HepG2 (cell line): ENCODE measurements around the gene PTPRM. TPM values are rescaled to one million over a fixed set of nuclear protein-coding genes. Genes with fewer than 3 reads are reported as not detected.

Experiments
- ATAC-seq: fragments of 200-7000 bp; cut with Tn5 transposase; 3 replicates; pipeline ENCODE4 v1.9.1; 2020; ENCODE audit warnings: mild to moderate bottlenecking, moderate library complexity
- BruUV-seq: library from RNA; stranded (reverse); fragments of 400-500 nt; replicated peaks from 2 replicates; lab custom pipeline; 2021; lab: Mats Ljungman, UMichigan
- CTCF ChIA-PET: fragments of 300-600 bp; formaldehyde crosslinking; extraction: SDS; loops from one replicate; lab custom pipeline; 2021; ENCODE audit warnings: low total read pairs, inconsistent platforms, low intra/inter-chr PET ratio; lab: Yijun Ruan, JAX
- POLR2A ChIA-PET: fragments of 350-600 bp; sonication (Branson Sonifier 250); formaldehyde crosslinking; loops from one replicate; lab custom pipeline; 2020; ENCODE audit warnings: antibody characterized with exemption, inconsistent platforms; lab: Yijun Ruan, JAX
- DNase-seq: peaks from one replicate; pipeline ENCODE4 v3.0.0-alpha.2; 2015; ENCODE audit warnings: low spot score
- FAIRE-seq: peaks from 3 replicates; lab custom pipeline; 2011; peaks lifted over from hg19 to GRCh38; lab: Jason Lieb, UNC
- H2AFZ ChIP-seq: one replicate; pipeline ENCODE4 v1.6.1; 2011; ENCODE audit warnings: low read length, inconsistent platforms
- H3K27ac ChIP-seq: fragments of 300-600 bp; 3 replicates; pipeline ENCODE4 v1.8.0; 2011; ENCODE audit warnings: mixed run types, mild to moderate bottlenecking, mixed read lengths, low read length, inconsistent platforms; ENCODE audit not compliant: insufficient read depth; ENCODE audit errors: extremely low read length
- H3K27me3 ChIP-seq, 2 experiments: fragments of 200-600 bp in 1 of 2; 2 replicates in 1 of 2; 3 replicates in 1 of 2; pipeline versions ENCODE4 v1.6.0 to v1.8.0; 2011; ENCODE audit warnings: low read length in 2 of 2, mild to moderate bottlenecking in 2 of 2, moderate library complexity in 2 of 2, inconsistent platforms in 1 of 2; ENCODE audit not compliant: insufficient read depth in 2 of 2, control insufficient read depth in 1 of 2
- H3K36me3 ChIP-seq, 2 experiments: fragments of 200-600 bp in 1 of 2; replicated peaks in 1 of 2; 2 replicates in 1 of 2; 3 replicates in 1 of 2; pipeline versions ENCODE4 v1.5.1 to v1.8.0; 2011; ENCODE audit warnings: low read length in 2 of 2, inconsistent platforms in 1 of 2; ENCODE audit not compliant: insufficient read depth in 2 of 2, control insufficient read depth in 1 of 2
- H3K4me1 ChIP-seq: 2 replicates; pipeline ENCODE4 v1.5.1; 2012; ENCODE audit warnings: low read length, inconsistent platforms; ENCODE audit not compliant: insufficient read depth
- H3K4me2 ChIP-seq: 2 replicates; pipeline ENCODE4 v1.6.0; 2011; ENCODE audit warnings: low read depth, low read length, inconsistent platforms
- H3K4me3 ChIP-seq, 3 experiments: fragments of 200-600 bp in 1 of 3; sonication (generic), shearing (Covaris generic) in 1 of 3; replicated peaks in 1 of 3; 2 replicates each; pipeline ENCODE4 v1.5.1; 2011 to 2016; ENCODE audit warnings: low read length in 3 of 3, inconsistent platforms in 2 of 3, low read depth in 2 of 3, mild to moderate bottlenecking in 2 of 3, control low read depth in 1 of 3, mixed read lengths in 1 of 3; ENCODE audit not compliant: insufficient read depth in 1 of 3
- H3K79me2 ChIP-seq: one replicate; pipeline ENCODE4 v1.6.1; 2011; ENCODE audit warnings: low read length, inconsistent platforms; ENCODE audit not compliant: insufficient read depth
- H3K9ac ChIP-seq: 2 replicates; pipeline ENCODE4 v1.6.0; 2011; ENCODE audit warnings: mild to moderate bottlenecking, low read depth, low read length, inconsistent platforms; ENCODE audit not compliant: insufficient read depth
- H3K9me3 ChIP-seq: 2 replicates; pipeline ENCODE4 v1.5.1; 2012; ENCODE audit warnings: mild to moderate bottlenecking, low read length
- H4K20me1 ChIP-seq: 2 replicates; pipeline ENCODE4 v1.6.0; 2011; ENCODE audit warnings: inconsistent platforms, mild to moderate bottlenecking, low read length, moderate library complexity; ENCODE audit not compliant: insufficient read depth
- AGO2 ChIP-seq: fragments of 200-400 bp; formaldehyde crosslinking; optimal IDR thresholded peaks from 2 replicates; pipeline ENCODE3; 2017; ENCODE audit warnings: mild to moderate bottlenecking, low read depth, low read length, moderate library complexity
- CREBL2 ChIP-seq: sonication (generic); formaldehyde crosslinking; IDR thresholded peaks from 2 replicates; pipeline ENCODE4 v1.8.1; 2023; ENCODE audit warnings: missing genetic modification reagents, mild to moderate bottlenecking, borderline replicate concordance
- MLLT10 ChIP-seq: sonication (generic); formaldehyde crosslinking; IDR thresholded peaks from 2 replicates; pipeline ENCODE4 v1.4.0; 2020; ENCODE audit warnings: missing genetic modification reagents
- NFYC ChIP-seq: IDR thresholded peaks from 2 replicates; pipeline ENCODE4 v1.6.1; 2016; ENCODE audit warnings: missing genetic modification reagents, missing compliant biosample characterization
- NKX3-1 ChIP-seq: sonication (generic); formaldehyde crosslinking; IDR thresholded peaks from 2 replicates; pipeline ENCODE4 v1.5.0; 2020; ENCODE audit warnings: missing genetic modification reagents
- THAP7 ChIP-seq: sonication (generic); formaldehyde crosslinking; IDR thresholded peaks from 2 replicates; pipeline ENCODE4 v1.8.1; 2023; ENCODE audit warnings: mild to moderate bottlenecking, missing genetic modification reagents
- XRCC5 ChIP-seq: fragments of 200-400 bp; formaldehyde crosslinking; optimal IDR thresholded peaks from 2 replicates; pipeline ENCODE3; 2017; ENCODE audit warnings: mild to moderate bottlenecking, low read length
- ZFP91 ChIP-seq: sonication (generic); formaldehyde crosslinking; IDR thresholded peaks from 2 replicates; pipeline ENCODE4 v1.9.0; 2022; ENCODE audit warnings: missing genetic modification reagents, mild to moderate bottlenecking, borderline replicate concordance
- ZNF232 ChIP-seq: sonication (generic); formaldehyde crosslinking; IDR thresholded peaks from 2 replicates; pipeline ENCODE4 v1.4.0; 2020; ENCODE audit warnings: missing genetic modification reagents, borderline replicate concordance
- ZNF281 ChIP-seq: sonication (generic); formaldehyde crosslinking; IDR thresholded peaks from 2 replicates; pipeline ENCODE4 v1.4.0; 2020; ENCODE audit warnings: missing genetic modification reagents, borderline replicate concordance
- ZNF329 ChIP-seq: sonication (generic); formaldehyde crosslinking; IDR thresholded peaks from 2 replicates; pipeline ENCODE4 v1.9.0; 2021; ENCODE audit warnings: low read depth, mild to moderate bottlenecking, missing genetic modification reagents
- ZNF44 ChIP-seq: sonication (generic); formaldehyde crosslinking; IDR thresholded peaks from 2 replicates; pipeline ENCODE4 v1.5.1; 2020; ENCODE audit warnings: mild to moderate bottlenecking, missing genetic modification reagents
- ZNF460 ChIP-seq: sonication (generic); formaldehyde crosslinking; IDR thresholded peaks from 2 replicates; pipeline ENCODE4 v1.5.1; 2020; ENCODE audit warnings: missing genetic modification reagents, mild to moderate bottlenecking, borderline replicate concordance
- ZNF574 ChIP-seq: sonication (generic); formaldehyde crosslinking; IDR thresholded peaks from 2 replicates; pipeline ENCODE4 v1.4.0; 2020; ENCODE audit warnings: missing genetic modification reagents
- ZNF580 ChIP-seq: IDR thresholded peaks from 2 replicates; pipeline ENCODE4 v1.6.1; 2016; ENCODE audit warnings: low read depth, borderline replicate concordance
- WGBS: methylation state at CpG from one replicate; pipeline ENCODE4 v1.1.6; 2017; ENCODE audit warnings: low lambda C conversion rate; 5-methylcytosine and 5-hydroxymethylcytosine counted together
- in situ Hi-C: cut with HindIII; loops from 2 replicates; pipeline ENCODE4 v1.10.0; 2017; ENCODE audit warnings: low pct_unique_long_range_greater_than_20kb; ENCODE audit not compliant: extremely low pct_ligation_motif_present
- intact Hi-C: fragments of 100-400 bp; cut with micrococcal nuclease; formaldehyde crosslinking; loops from one replicate; pipeline ENCODE4 v1.10.0; 2022; ENCODE audit not compliant: unreplicated experiment
- polyA plus RNA-seq, 8 experiments: library from polyadenylated mRNA; depleted of rRNA in 3 of 8; stranded (reverse) in 7 of 8; unstranded in 1 of 8; fragments of >200 nt; fragmentation: Illumina TruSeq in 4 of 8; extraction: Trizol in 4 of 8; gene quantifications; 2 replicates each; pipeline versions ENCODE4 v1.2.1 to v1.2.3, GENCODE V29; 2011 to 2016; ENCODE audit warnings: low read depth in 4 of 8, missing spikeins in 1 of 8, mixed read lengths in 1 of 8; ENCODE audit not compliant: insufficient read depth in 1 of 8
- total RNA-seq, 5 experiments: library from RNA; depleted of rRNA; stranded (reverse); fragments of >200 nt; fragmentation: Illumina TruSeq; extraction: Trizol; gene quantifications; 2 replicates each; pipeline ENCODE4 v1.2.3, GENCODE V29; 2016; ENCODE audit warnings: low read depth in 1 of 5

PTPRM gene
- total and polyA plus RNA-seq, 2 of the 13 experiments (the other 11 are each of a cell fraction or from before 2014, with no cell fraction given), result 12.6 to 108 TPM

GRCh38 chr18:7953095-7953958 is 386.2 kb downstream of the PTPRM start:
- no peak for FAIRE-seq
- in situ Hi-C loops, result no loop called here
- TF ChIP-seq ZNF281 (CRISPR knock-in tag), result no peak
- TF ChIP-seq ZFP91 (CRISPR knock-in tag), result no peak
- TF ChIP-seq ZNF460, result no peak
- no peak for TF ChIP-seq CREBL2 (CRISPR knock-in tag)
- no peak for TF ChIP-seq ZNF329 (CRISPR knock-in tag)
- TF ChIP-seq ZNF580, result no peak
- no peak for TF ChIP-seq ZNF44 (CRISPR knock-in tag)
- no peak for TF ChIP-seq XRCC5
- no peak for TF ChIP-seq AGO2
- TF ChIP-seq NKX3-1 (CRISPR knock-in tag), result no peak
- TF ChIP-seq ZNF574, result no peak
- TF ChIP-seq ZNF232, result no peak
- TF ChIP-seq MLLT10 (CRISPR knock-in tag), result no peak
- TF ChIP-seq NFYC (CRISPR knock-in tag), result no peak
- TF ChIP-seq THAP7, result no peak

More at GRCh38 chr18:7953095-7953958, 386.2 kb downstream of the PTPRM start:
- intact Hi-C loops, result no loop called here
- Histone ChIP-seq H3K4me2 (no peak overlapping the region), H3K9me3 (no peaks in the 10 kb centered on the region), H3K4me3 (no peak overlapping the region), H2AFZ (no peak overlapping the region), H4K20me1 (no peaks in the 10 kb centered on the region), H3K36me3 (peaks cover 5 to 12% of the 10 kb centered on the region in 2 experiments; a peak in 3 of 5 replicates), H3K27me3 (no peaks in the 10 kb centered on the region), H3K79me2 (no peaks in the 10 kb centered on the region), H3K4me1 (no peaks in the 10 kb centered on the region), H3K27ac (no peak overlapping the region), H3K9ac (no peak overlapping the region)
- BruUV-seq, result no TSS peak
- ChIA-PET CTCF (no interaction called here), POLR2A (no interaction called here)
- DNase-seq (no peak), ATAC-seq (no peak)
- WGBS, result 91% methylated on average over 8 of the region's 8 CpGs
